Keratinocyte (primary cell): ENCODE results near the gene RPS8. TPM values are rescaled to one million over a fixed set of nuclear protein-coding genes. Genes with fewer than 3 reads are reported as not detected.

Experiments
- DNase-seq: peaks from one replicate; pipeline ENCODE4 v3.0.0-alpha.2; 2011; ENCODE audit warnings: low read depth, missing footprints, low spot score
- FAIRE-seq: peaks from 2 replicates; lab custom pipeline; 2011; peaks lifted over from hg19 to GRCh38; lab: Jason Lieb, UNC
- H2AFZ ChIP-seq: 2 replicates; pipeline ENCODE4 v1.6.0; 2012; ENCODE audit warnings: low read length, control low read depth, inconsistent platforms; ENCODE audit not compliant: control insufficient read depth
- H3K27ac ChIP-seq: 2 replicates; pipeline ENCODE4 v1.5.1; 2011; ENCODE audit warnings: low read length; ENCODE audit not compliant: control insufficient read depth, insufficient read depth
- H3K27me3 ChIP-seq: 3 replicates; pipeline ENCODE4 v1.6.0; 2011; ENCODE audit warnings: low read length; ENCODE audit not compliant: control insufficient read depth, insufficient read depth; ENCODE audit errors: extremely low read depth
- H3K36me3 ChIP-seq, 2 experiments: 2 replicates in 1 of 2; 3 replicates in 1 of 2; pipeline ENCODE4 v1.5.1; 2011; ENCODE audit warnings: low read length in 2 of 2, mild to moderate bottlenecking in 1 of 2; ENCODE audit not compliant: control insufficient read depth in 2 of 2, insufficient read depth in 2 of 2; ENCODE audit errors: extremely low read depth in 1 of 2
- H3K4me1 ChIP-seq: 3 replicates; pipeline ENCODE4 v1.5.1; 2011; ENCODE audit warnings: low read length; ENCODE audit not compliant: control insufficient read depth, insufficient read depth; ENCODE audit errors: extremely low read depth
- H3K4me2 ChIP-seq: 3 replicates; pipeline ENCODE4 v1.6.0; 2011; ENCODE audit warnings: low read depth, low read length; ENCODE audit not compliant: control insufficient read depth, insufficient read depth; ENCODE audit errors: extremely low read depth
- H3K4me3 ChIP-seq, 3 experiments: fragments of 200-600 bp in 1 of 3; sonication (generic) in 1 of 3; 2 replicates in 2 of 3; 3 replicates in 1 of 3; pipeline ENCODE4 v1.5.1; 2011 to 2016; ENCODE audit warnings: low read length in 3 of 3, mild to moderate bottlenecking in 3 of 3, control low read depth in 2 of 3, inconsistent platforms in 1 of 3, low read depth in 1 of 3, mixed read lengths in 1 of 3, mixed run types in 1 of 3, moderate library complexity in 1 of 3; ENCODE audit not compliant: control insufficient read depth in 2 of 3, insufficient read depth in 2 of 3; ENCODE audit errors: extremely low read depth in 1 of 3
- H3K79me2 ChIP-seq: 2 replicates; pipeline ENCODE4 v1.6.0; 2012; ENCODE audit warnings: low read length; ENCODE audit not compliant: control insufficient read depth, insufficient read depth
- H3K9ac ChIP-seq: 3 replicates; pipeline ENCODE4 v1.6.0; 2011; ENCODE audit warnings: low read length; ENCODE audit not compliant: control insufficient read depth, insufficient read depth; ENCODE audit errors: extremely low read depth
- H3K9me1 ChIP-seq: 3 replicates; pipeline ENCODE4 v1.6.0; 2011; ENCODE audit warnings: low read length; ENCODE audit not compliant: control insufficient read depth, insufficient read depth; ENCODE audit errors: extremely low read depth
- H3K9me3 ChIP-seq: 2 replicates; pipeline ENCODE4 v1.5.1; 2012; ENCODE audit warnings: low read depth, low read length; ENCODE audit not compliant: control insufficient read depth
- H4K20me1 ChIP-seq: 3 replicates; pipeline ENCODE4 v1.6.0; 2011; ENCODE audit warnings: low read length; ENCODE audit not compliant: control insufficient read depth, insufficient read depth; ENCODE audit errors: extremely low read depth
- CTCF ChIP-seq, 3 experiments: IDR thresholded peaks in 1 of 3; conservative IDR thresholded peaks in 1 of 3; optimal IDR thresholded peaks in 1 of 3; 2 replicates in 2 of 3; 3 replicates in 1 of 3; pipeline versions ENCODE3 to v1.5.1; 2011; ENCODE audit warnings: low read length in 3 of 3, mild to moderate bottlenecking in 3 of 3, moderate library complexity in 2 of 3, control low read depth in 1 of 3, inconsistent platforms in 1 of 3; ENCODE audit not compliant: insufficient read depth in 2 of 3; ENCODE audit errors: extremely low read depth in 1 of 3
- EZH2 ChIP-seq: IDR thresholded peaks from one replicate; pipeline ENCODE4 v1.6.1; 2012; ENCODE audit warnings: inconsistent platforms, mild to moderate bottlenecking, low read length, moderate library complexity
- dilution Hi-C: fragments of 300-500 bp; cut with MboI; formaldehyde crosslinking; loops from one replicate; pipeline ENCODE4 v1.7.0; 2020; ENCODE audit warnings: low sequenced_read_pairs; ENCODE audit not compliant: extremely low pct_ligation_motif_present
- polyA plus RNA-seq, 5 experiments: library from polyadenylated mRNA; depleted of rRNA in 3 of 5; stranded (reverse) in 3 of 5; stranded (forward) in 1 of 5; unstranded in 1 of 5; fragments of >200 nt; gene quantifications; 1 replicate in 1 of 5; 2 replicates in 3 of 5; 3 replicates in 1 of 5; pipeline versions ENCODE4 v1.2.1 to v1.2.3, GENCODE V29; 2011 to 2012; ENCODE audit warnings: missing spikeins in 2 of 5, low read depth in 1 of 5, low replicate concordance in 1 of 5

The RPS8 gene
- polyA plus RNA-seq, 1 donor (not counting 4 experiments of a cell fraction or from before 2014, with no cell fraction given) = 2,149 TPM

- Histone ChIP-seq H3K4me2 (no peak overlapping the region), H3K9me3 (no peaks in the 10 kb centered on the region), H3K79me2 (no peaks in the 10 kb centered on the region), H2AFZ (no peak overlapping the region), H3K9ac (no peak overlapping the region), H4K20me1 (no peaks in the 10 kb centered on the region), H3K4me1 (no peaks in the 10 kb centered on the region), H3K36me3 (no peaks in the 10 kb centered on the region), H3K27ac (no peak overlapping the region), H3K27me3 (peaks cover 3% of the 10 kb centered on the region), H3K9me1 (no peaks in the 10 kb centered on the region), H3K4me3 (no peak overlapping the region)
- FAIRE-seq (no peak), DNase-seq (no peak)
- TF ChIP-seq EZH2 = no peak
- TF ChIP-seq CTCF (optimal IDR thresholded peaks at IDR 0.05 in 1 of 3, IDR thresholded peaks at IDR 0.05 in 1 of 3, conservative IDR thresholded peaks at IDR 0.05 in 1 of 3; ENCODE audit: extremely low read depth in 1 of 3, insufficient read depth in 2 of 3, low read length in 3 of 3) = no peak
- dilution Hi-C loops = no loop called here
Observed at GRCh38 chr1:44826375-44827196, 51.2 kb downstream of the RPS8 start.

DNA sequence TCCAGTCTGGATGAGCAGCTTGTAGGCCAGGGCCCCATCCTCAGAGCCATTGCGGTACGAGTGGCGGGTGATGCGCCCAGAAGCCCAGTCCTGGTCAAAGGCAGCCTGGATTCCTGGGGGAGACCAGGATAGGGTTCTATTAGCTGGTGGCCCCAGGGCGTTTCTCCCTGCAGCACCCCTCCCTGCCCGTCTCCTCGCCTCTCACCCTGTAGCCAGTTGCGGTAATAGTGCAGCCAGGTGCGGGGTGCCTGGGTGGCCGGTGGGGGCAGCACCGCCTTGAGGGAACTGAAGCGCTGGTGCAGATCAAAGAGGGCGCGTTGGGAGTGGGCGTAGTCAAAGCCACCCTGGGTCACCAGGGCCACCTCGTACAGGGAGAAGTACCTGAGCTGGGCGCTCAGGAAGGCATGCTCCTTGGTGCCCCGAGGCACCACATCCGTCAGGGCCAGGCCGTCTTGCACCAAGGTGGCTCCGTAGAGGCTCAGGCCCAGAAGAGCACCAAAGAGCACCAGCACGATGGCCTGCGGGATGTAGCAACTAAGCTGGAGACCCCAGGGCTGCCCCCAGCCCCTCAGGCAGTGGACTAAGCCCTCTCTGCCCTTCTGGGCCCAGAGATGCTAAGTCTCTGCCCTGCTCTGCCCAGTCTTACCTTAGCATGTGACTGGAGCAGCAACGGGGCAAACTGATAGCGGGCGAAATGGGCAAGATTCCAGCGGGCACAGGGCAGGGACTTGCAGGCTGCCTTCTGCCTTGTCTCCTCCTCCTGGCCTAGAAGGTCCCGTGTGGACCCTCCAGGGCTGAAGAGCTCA, 52.1 kb downstream of the RPS8 start:
- H3K4me3 ChIP-seq = no peak overlapping the region
- no peaks in the 10 kb centered on the region for H3K9me3 ChIP-seq
- TF ChIP-seq CTCF (optimal IDR thresholded peaks at IDR 0.05 in 1 of 3, IDR thresholded peaks at IDR 0.05 in 1 of 3, conservative IDR thresholded peaks at IDR 0.05 in 1 of 3; ENCODE audit: extremely low read depth in 1 of 3, insufficient read depth in 2 of 3, low read length in 3 of 3) (no peak), EZH2 (no peak)
- no peaks in the 10 kb centered on the region for H3K4me1 ChIP-seq
- H3K79me2 ChIP-seq = no peaks in the 10 kb centered on the region
- dilution Hi-C loops = no loop called here
- H3K27me3 ChIP-seq = peaks cover 3% of the 10 kb centered on the region
- H3K4me2 ChIP-seq = no peak overlapping the region
- H2AFZ ChIP-seq = no peak overlapping the region
- no peaks in the 10 kb centered on the region for H3K36me3 ChIP-seq
- FAIRE-seq = no peak
- H4K20me1 ChIP-seq = no peaks in the 10 kb centered on the region
- H3K27ac ChIP-seq = no peak overlapping the region
- H3K9ac ChIP-seq = no peak overlapping the region
- no peaks in the 10 kb centered on the region for H3K9me1 ChIP-seq
- no peak for DNase-seq
